Keratinocyte (primary cell): ENCODE results near the gene ETNK2. TPM values are rescaled to one million over a fixed set of nuclear protein-coding genes. Genes with fewer than 3 reads are reported as not detected.

Source experiments
- DNase-seq: peaks from one replicate; pipeline ENCODE4 v3.0.0-alpha.2; 2011; ENCODE audit warnings: low read depth, missing footprints, low spot score
- FAIRE-seq: peaks from 2 replicates; lab custom pipeline; 2011; peaks lifted over from hg19 to GRCh38; lab: Jason Lieb, UNC
- H2AFZ ChIP-seq: 2 replicates; pipeline ENCODE4 v1.6.0; 2012; ENCODE audit warnings: low read length, control low read depth, inconsistent platforms; ENCODE audit not compliant: control insufficient read depth
- H3K27ac ChIP-seq: 2 replicates; pipeline ENCODE4 v1.5.1; 2011; ENCODE audit warnings: low read length; ENCODE audit not compliant: control insufficient read depth, insufficient read depth
- H3K27me3 ChIP-seq: 3 replicates; pipeline ENCODE4 v1.6.0; 2011; ENCODE audit warnings: low read length; ENCODE audit not compliant: control insufficient read depth, insufficient read depth; ENCODE audit errors: extremely low read depth
- H3K36me3 ChIP-seq, 2 experiments: 2 replicates in 1 of 2; 3 replicates in 1 of 2; pipeline ENCODE4 v1.5.1; 2011; ENCODE audit warnings: low read length in 2 of 2, mild to moderate bottlenecking in 1 of 2; ENCODE audit not compliant: control insufficient read depth in 2 of 2, insufficient read depth in 2 of 2; ENCODE audit errors: extremely low read depth in 1 of 2
- H3K4me1 ChIP-seq: 3 replicates; pipeline ENCODE4 v1.5.1; 2011; ENCODE audit warnings: low read length; ENCODE audit not compliant: control insufficient read depth, insufficient read depth; ENCODE audit errors: extremely low read depth
- H3K4me2 ChIP-seq: 3 replicates; pipeline ENCODE4 v1.6.0; 2011; ENCODE audit warnings: low read depth, low read length; ENCODE audit not compliant: control insufficient read depth, insufficient read depth; ENCODE audit errors: extremely low read depth
- H3K4me3 ChIP-seq, 3 experiments: fragments of 200-600 bp in 1 of 3; sonication (generic) in 1 of 3; 2 replicates in 2 of 3; 3 replicates in 1 of 3; pipeline ENCODE4 v1.5.1; 2011 to 2016; ENCODE audit warnings: low read length in 3 of 3, mild to moderate bottlenecking in 3 of 3, control low read depth in 2 of 3, inconsistent platforms in 1 of 3, low read depth in 1 of 3, mixed read lengths in 1 of 3, mixed run types in 1 of 3, moderate library complexity in 1 of 3; ENCODE audit not compliant: control insufficient read depth in 2 of 3, insufficient read depth in 2 of 3; ENCODE audit errors: extremely low read depth in 1 of 3
- H3K79me2 ChIP-seq: 2 replicates; pipeline ENCODE4 v1.6.0; 2012; ENCODE audit warnings: low read length; ENCODE audit not compliant: control insufficient read depth, insufficient read depth
- H3K9ac ChIP-seq: 3 replicates; pipeline ENCODE4 v1.6.0; 2011; ENCODE audit warnings: low read length; ENCODE audit not compliant: control insufficient read depth, insufficient read depth; ENCODE audit errors: extremely low read depth
- H3K9me1 ChIP-seq: 3 replicates; pipeline ENCODE4 v1.6.0; 2011; ENCODE audit warnings: low read length; ENCODE audit not compliant: control insufficient read depth, insufficient read depth; ENCODE audit errors: extremely low read depth
- H3K9me3 ChIP-seq: 2 replicates; pipeline ENCODE4 v1.5.1; 2012; ENCODE audit warnings: low read depth, low read length; ENCODE audit not compliant: control insufficient read depth
- H4K20me1 ChIP-seq: 3 replicates; pipeline ENCODE4 v1.6.0; 2011; ENCODE audit warnings: low read length; ENCODE audit not compliant: control insufficient read depth, insufficient read depth; ENCODE audit errors: extremely low read depth
- CTCF ChIP-seq, 3 experiments: IDR thresholded peaks in 1 of 3; conservative IDR thresholded peaks in 1 of 3; optimal IDR thresholded peaks in 1 of 3; 2 replicates in 2 of 3; 3 replicates in 1 of 3; pipeline versions ENCODE3 to v1.5.1; 2011; ENCODE audit warnings: low read length in 3 of 3, mild to moderate bottlenecking in 3 of 3, moderate library complexity in 2 of 3, control low read depth in 1 of 3, inconsistent platforms in 1 of 3; ENCODE audit not compliant: insufficient read depth in 2 of 3; ENCODE audit errors: extremely low read depth in 1 of 3
- EZH2 ChIP-seq: IDR thresholded peaks from one replicate; pipeline ENCODE4 v1.6.1; 2012; ENCODE audit warnings: inconsistent platforms, mild to moderate bottlenecking, low read length, moderate library complexity
- dilution Hi-C: fragments of 300-500 bp; cut with MboI; formaldehyde crosslinking; loops from one replicate; pipeline ENCODE4 v1.7.0; 2020; ENCODE audit warnings: low sequenced_read_pairs; ENCODE audit not compliant: extremely low pct_ligation_motif_present
- polyA plus RNA-seq, 5 experiments: library from polyadenylated mRNA; depleted of rRNA in 3 of 5; stranded (reverse) in 3 of 5; stranded (forward) in 1 of 5; unstranded in 1 of 5; fragments of >200 nt; gene quantifications; 1 replicate in 1 of 5; 2 replicates in 3 of 5; 3 replicates in 1 of 5; pipeline versions ENCODE4 v1.2.1 to v1.2.3, GENCODE V29; 2011 to 2012; ENCODE audit warnings: missing spikeins in 2 of 5, low read depth in 1 of 5, low replicate concordance in 1 of 5

ETNK2 gene
- polyA plus RNA-seq, 1 donor (not counting 4 experiments of a cell fraction or from before 2014, with no cell fraction given), result 18.4 TPM

DNA sequence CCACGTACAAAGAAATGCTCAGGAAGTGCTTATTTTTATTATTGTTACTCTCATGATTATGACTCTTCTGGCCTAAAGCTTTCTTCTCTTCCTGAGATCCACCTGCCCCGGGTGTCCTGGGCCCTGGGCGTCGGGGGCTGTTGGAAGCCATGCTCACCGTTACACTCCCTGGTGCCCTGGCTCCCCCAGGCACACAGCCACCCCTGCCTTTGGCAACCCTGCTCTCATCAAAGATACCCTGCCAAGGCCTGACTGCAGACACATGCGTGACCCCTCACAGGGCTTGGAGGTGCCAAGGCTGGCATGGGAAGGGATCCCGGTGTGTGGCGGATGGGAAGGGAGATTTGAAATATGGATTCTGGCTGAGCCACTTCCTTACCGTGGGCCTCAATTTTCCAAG, 47.7 kb upstream of the ETNK2 start:
- TF ChIP-seq CTCF (optimal IDR thresholded peaks at IDR 0.05 in 1 of 3, IDR thresholded peaks at IDR 0.05 in 1 of 3, conservative IDR thresholded peaks at IDR 0.05 in 1 of 3; ENCODE audit: extremely low read depth in 1 of 3, insufficient read depth in 2 of 3, low read length in 3 of 3) (no peak), EZH2 (no peak)
- no peaks in the 10 kb centered on the region for H4K20me1 ChIP-seq
- H3K27ac ChIP-seq, result peak overlapping the region; percentile 78
- peak overlapping the region; percentile 5 for H2AFZ ChIP-seq
- no peaks in the 10 kb centered on the region for H3K79me2 ChIP-seq
- no peak overlapping the region for H3K4me3 ChIP-seq
- DNase-seq, result no peak
- no peak overlapping the region for H3K4me2 ChIP-seq
- H3K36me3 ChIP-seq, result no peaks in the 10 kb centered on the region
- dilution Hi-C loops, result no loop called here
- no peak overlapping the region for H3K9ac ChIP-seq
- H3K27me3 ChIP-seq, result peaks cover 2% of the 10 kb centered on the region
- no peaks in the 10 kb centered on the region for H3K9me3 ChIP-seq
- FAIRE-seq, result no peak
- H3K4me1 ChIP-seq, result peaks cover 20% of the 10 kb centered on the region
- H3K9me1 ChIP-seq, result no peaks in the 10 kb centered on the region

GRCh38 chr1:204198348-204199340, 46.8 kb upstream of the ETNK2 start:
- H3K36me3 ChIP-seq, result no peaks in the 10 kb centered on the region
- no peaks in the 10 kb centered on the region for H3K79me2 ChIP-seq
- no peaks in the 10 kb centered on the region for H3K9me3 ChIP-seq
- peak overlapping the region; percentile 72 for H3K4me2 ChIP-seq
- H3K9me1 ChIP-seq, result no peaks in the 10 kb centered on the region
- DNase-seq (peak; percentile 86), FAIRE-seq (peak; percentile 98)
- dilution Hi-C loops, result no loop called here
- peak overlapping the region; percentile 78 for H3K27ac ChIP-seq
- H2AFZ ChIP-seq, result peak overlapping the region; percentile 59
- no peaks in the 10 kb centered on the region for H4K20me1 ChIP-seq
- TF ChIP-seq EZH2 (no peak), CTCF (optimal IDR thresholded peaks at IDR 0.05 in 1 of 3, IDR thresholded peaks at IDR 0.05 in 1 of 3, conservative IDR thresholded peaks at IDR 0.05 in 1 of 3; ENCODE audit: extremely low read depth in 1 of 3, insufficient read depth in 2 of 3, low read length in 3 of 3) (peak; percentile 21 to 75 (median 43))
- peak overlapping the region in 1 of 3 experiments; percentile 11 for H3K4me3 ChIP-seq
- peaks cover 20% of the 10 kb centered on the region for H3K4me1 ChIP-seq
- H3K27me3 ChIP-seq, result peaks cover 5% of the 10 kb centered on the region
- peak overlapping the region; percentile 55 for H3K9ac ChIP-seq
